Measurements from ENCODE around the gene OSER1. TPM values are rescaled to one million over a fixed set of nuclear protein-coding genes. Genes with fewer than 3 reads are reported as not detected.

Gene OSER1
- total RNA-seq, 1 experiment from 2014 or later = 35.7 TPM

DNA sequence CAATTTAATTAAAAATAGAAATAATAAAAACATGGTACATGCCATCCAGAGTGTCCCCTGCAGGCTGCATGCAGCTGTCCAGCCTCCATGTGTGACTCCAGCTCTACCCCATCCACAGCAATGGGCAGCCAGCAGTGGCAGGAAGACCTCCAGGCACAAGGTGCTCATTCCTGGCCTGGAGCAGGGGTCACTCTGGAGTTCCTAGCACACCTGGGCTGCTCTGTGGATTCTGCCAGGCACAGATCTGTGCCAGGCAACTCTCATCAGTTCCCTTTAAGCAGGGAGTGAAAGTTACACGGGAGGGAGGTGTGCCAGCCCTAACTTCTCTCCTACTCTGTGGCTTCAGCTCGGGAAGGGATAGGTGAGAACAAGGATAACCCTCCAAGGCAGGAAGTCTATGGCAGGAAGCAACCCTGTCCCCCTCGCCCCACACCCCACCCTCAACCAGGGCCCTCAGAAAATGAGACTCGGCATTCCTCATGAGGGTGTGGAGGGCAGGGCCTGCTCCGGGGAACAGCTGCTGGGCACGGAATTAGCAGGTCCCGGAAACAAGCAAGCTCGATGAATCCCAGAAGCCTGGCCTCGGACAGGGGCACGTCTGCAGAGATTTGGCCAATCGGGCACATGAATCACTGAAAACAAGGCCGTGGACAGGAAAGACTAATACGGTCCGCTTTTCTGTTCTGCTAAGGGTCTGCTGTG, 33.6 kb downstream of the OSER1 start:
- Mint-ChIP-seq H3K4me1 (peaks cover 13 to 16% of the 10 kb centered on the region in 2 experiments), H3K27me3 (ENCODE audit: low read depth) (no peaks in the 10 kb centered on the region), H3K27ac (no peak overlapping the region), H3K36me3 (ENCODE audit: insufficient read depth in 1 of 3, low read depth in 3 of 3) (no peaks in the 10 kb centered on the region), H3K9me3 (no peaks in the 10 kb centered on the region), H3K4me3 (no peak overlapping the region)
- Histone ChIP-seq H3K18ac (ENCODE audit: insufficient read length, low read depth, low read length) (no peak overlapping the region), H3K79me2 (ENCODE audit: insufficient read depth, low read length) (no peaks in the 10 kb centered on the region), H3K27ac (ENCODE audit: insufficient read length, low read depth, low read length) (no peak overlapping the region), H3K4me2 (ENCODE audit: insufficient read depth, insufficient read length, low read length) (no peak overlapping the region), H2BK12ac (ENCODE audit: insufficient read length, low read depth, low read length) (no peak overlapping the region), H2BK5ac (ENCODE audit: insufficient read length, low read length) (no peak overlapping the region), H2AK5ac (ENCODE audit: insufficient read length, low read length) (no peak overlapping the region), H3K9me3 (ENCODE audit: control insufficient read depth, low read depth, low read length) (no peaks in the 10 kb centered on the region), H4K91ac (ENCODE audit: insufficient read length, low read depth, low read length) (no peak overlapping the region), H3K4ac (ENCODE audit: low read depth, low read length) (no peak overlapping the region), H3K14ac (ENCODE audit: insufficient read depth, low read length) (no peak overlapping the region), H2BK20ac (ENCODE audit: low read depth, low read length, poor library complexity, severe bottlenecking) (no peak overlapping the region), H3K27me3 (ENCODE audit: insufficient read depth, low read length) (no peaks in the 10 kb centered on the region), H2BK15ac (ENCODE audit: low read depth, low read length) (no peak overlapping the region), H4K20me1 (ENCODE audit: control insufficient read depth, insufficient read depth, insufficient read length) (no peaks in the 10 kb centered on the region), H3K56ac (ENCODE audit: insufficient read length, low read depth, low read length) (no peak overlapping the region), H4K8ac (replicated peaks; ENCODE audit: insufficient read length, low read depth, low read length) (no peak overlapping the region), H3K9ac (ENCODE audit: extremely low read depth, insufficient read length, low read length) (no peak overlapping the region), H3K79me1 (ENCODE audit: insufficient read depth, low read depth, low read length, poor library complexity, severe bottlenecking) (no peaks in the 10 kb centered on the region), H4K5ac (ENCODE audit: insufficient read length, low read depth, low read length) (no peak overlapping the region), H3T11ph (ENCODE audit: low read length) (no peak overlapping the region), H3K4me1 (ENCODE audit: insufficient read depth, low read length) (peaks cover 5% of the 10 kb centered on the region; the same call in 1 of the 2 replicates), H2BK120ac (ENCODE audit: low read depth, low read length, poor library complexity, severe bottlenecking) (no peak overlapping the region), H3K23ac (ENCODE audit: insufficient read length, low read depth, low read length) (no peak overlapping the region), H2AFZ (ENCODE audit: low read length) (no peak overlapping the region), H3K23me2 (ENCODE audit: insufficient read length, low read depth, low read length, poor library complexity, severe bottlenecking) (no peaks in the 10 kb centered on the region)
- DNase-seq = no peak
- TF ChIP-seq, protein P1, sequence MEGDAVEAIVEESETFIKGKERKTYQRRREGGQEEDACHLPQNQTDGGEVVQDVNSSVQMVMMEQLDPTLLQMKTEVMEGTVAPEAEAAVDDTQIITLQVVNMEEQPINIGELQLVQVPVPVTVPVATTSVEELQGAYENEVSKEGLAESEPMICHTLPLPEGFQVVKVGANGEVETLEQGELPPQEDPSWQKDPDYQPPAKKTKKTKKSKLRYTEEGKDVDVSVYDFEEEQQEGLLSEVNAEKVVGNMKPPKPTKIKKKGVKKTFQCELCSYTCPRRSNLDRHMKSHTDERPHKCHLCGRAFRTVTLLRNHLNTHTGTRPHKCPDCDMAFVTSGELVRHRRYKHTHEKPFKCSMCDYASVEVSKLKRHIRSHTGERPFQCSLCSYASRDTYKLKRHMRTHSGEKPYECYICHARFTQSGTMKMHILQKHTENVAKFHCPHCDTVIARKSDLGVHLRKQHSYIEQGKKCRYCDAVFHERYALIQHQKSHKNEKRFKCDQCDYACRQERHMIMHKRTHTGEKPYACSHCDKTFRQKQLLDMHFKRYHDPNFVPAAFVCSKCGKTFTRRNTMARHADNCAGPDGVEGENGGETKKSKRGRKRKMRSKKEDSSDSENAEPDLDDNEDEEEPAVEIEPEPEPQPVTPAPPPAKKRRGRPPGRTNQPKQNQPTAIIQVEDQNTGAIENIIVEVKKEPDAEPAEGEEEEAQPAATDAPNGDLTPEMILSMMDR (conservative IDR thresholded peaks at IDR 0.05) = no peak
- no CpG with 5 or more reads among the region's 14 CpGs for WGBS (ENCODE audit: extremely low coverage, insufficient read length, low lambda C conversion rate)
